HEK293 (cell line): ENCODE measurements around the gene SRP9.

Experiments
- EGR2 ChIP-seq: fragments of 450-650 bp; formaldehyde crosslinking; IDR thresholded peaks from 2 replicates; pipeline ENCODE4 v1.5.1; 2016; ENCODE audit warnings: low read depth, missing biosample characterization, missing genetic modification characterization
- GLIS1 ChIP-seq: fragments of 450-650 bp; formaldehyde crosslinking; IDR thresholded peaks from 2 replicates; pipeline ENCODE4 v1.5.1; 2016; ENCODE audit warnings: missing biosample characterization, missing genetic modification characterization
- MYNN ChIP-seq: fragments of 450-650 bp; formaldehyde crosslinking; IDR thresholded peaks from 2 replicates; pipeline ENCODE4 v1.5.1; 2016; ENCODE audit warnings: missing biosample characterization, missing genetic modification characterization, borderline replicate concordance
- MZF1 ChIP-seq: fragments of 450-650 bp; formaldehyde crosslinking; IDR thresholded peaks from 2 replicates; pipeline ENCODE4 v1.5.1; 2017; ENCODE audit warnings: missing biosample characterization, missing genetic modification characterization, borderline replicate concordance
- SP2 ChIP-seq: fragments of 450-650 bp; formaldehyde crosslinking; IDR thresholded peaks from 2 replicates; pipeline ENCODE4 v1.5.1; 2016; ENCODE audit warnings: missing biosample characterization, missing genetic modification characterization
- SP7 ChIP-seq: fragments of 450-650 bp; formaldehyde crosslinking; IDR thresholded peaks from 2 replicates; pipeline ENCODE4 v1.5.1; 2016; ENCODE audit warnings: missing biosample characterization, missing genetic modification characterization
- WT1 ChIP-seq: fragments of 450-650 bp; formaldehyde crosslinking; IDR thresholded peaks from 2 replicates; pipeline ENCODE4 v1.5.1; 2016; ENCODE audit warnings: missing biosample characterization, missing genetic modification characterization
- ZBTB17 ChIP-seq: fragments of 450-650 bp; formaldehyde crosslinking; IDR thresholded peaks from 2 replicates; pipeline ENCODE4 v1.5.1; 2016; ENCODE audit warnings: missing biosample characterization, missing genetic modification characterization
- ZBTB26 ChIP-seq: fragments of 450-650 bp; formaldehyde crosslinking; optimal IDR thresholded peaks from 2 replicates; pipeline ENCODE3; 2016; ENCODE audit warnings: missing biosample characterization, mild to moderate bottlenecking, missing genetic modification characterization
- ZNF121 ChIP-seq: fragments of 450-650 bp; formaldehyde crosslinking; IDR thresholded peaks from 2 replicates; pipeline ENCODE4 v1.5.1; 2016; ENCODE audit warnings: missing biosample characterization, missing genetic modification characterization
- ZNF132 ChIP-seq: fragments of 450-650 bp; formaldehyde crosslinking; IDR thresholded peaks from 2 replicates; pipeline ENCODE4 v1.5.1; 2017; ENCODE audit warnings: missing biosample characterization, missing genetic modification characterization, borderline replicate concordance
- ZNF184 ChIP-seq: fragments of 450-650 bp; IDR thresholded peaks from 2 replicates; pipeline ENCODE4 v1.5.1; 2018; ENCODE audit warnings: missing biosample characterization, mild to moderate bottlenecking, missing genetic modification characterization
- ZNF239 ChIP-seq: fragments of 450-650 bp; formaldehyde crosslinking; IDR thresholded peaks from 2 replicates; pipeline ENCODE4 v1.5.1; 2016; ENCODE audit warnings: missing biosample characterization, missing genetic modification characterization
- ZNF24 ChIP-seq: fragments of 450-650 bp; formaldehyde crosslinking; IDR thresholded peaks from 2 replicates; pipeline ENCODE4 v1.5.1; 2016; ENCODE audit warnings: missing biosample characterization, missing genetic modification characterization
- ZNF248 ChIP-seq: fragments of 450-650 bp; formaldehyde crosslinking; IDR thresholded peaks from 2 replicates; pipeline ENCODE4 v1.5.1; 2017; ENCODE audit warnings: missing biosample characterization, missing genetic modification characterization
- ZNF335 ChIP-seq: fragments of 450-650 bp; formaldehyde crosslinking; conservative IDR thresholded peaks from 2 replicates; pipeline ENCODE4 v1.5.1; 2016; ENCODE audit warnings: missing biosample characterization, missing genetic modification characterization
- ZNF366 ChIP-seq: fragments of 450-650 bp; formaldehyde crosslinking; conservative IDR thresholded peaks from 2 replicates; pipeline ENCODE4 v1.5.1; 2016; ENCODE audit warnings: missing biosample characterization, missing genetic modification characterization
- ZNF37A ChIP-seq: fragments of 450-650 bp; IDR thresholded peaks from 2 replicates; pipeline ENCODE4 v1.5.1; 2018; ENCODE audit warnings: missing biosample characterization, missing genetic modification characterization
- ZNF394 ChIP-seq: fragments of 450-650 bp; formaldehyde crosslinking; IDR thresholded peaks from 2 replicates; pipeline ENCODE4 v1.5.1; 2016; ENCODE audit warnings: missing biosample characterization, missing genetic modification characterization, mild to moderate bottlenecking, moderate library complexity, borderline replicate concordance
- ZNF518A ChIP-seq: fragments of 450-650 bp; formaldehyde crosslinking; conservative IDR thresholded peaks from 2 replicates; pipeline ENCODE4 v1.5.1; 2016; ENCODE audit warnings: low read depth, missing biosample characterization, missing genetic modification characterization
- ZNF549 ChIP-seq: fragments of 450-650 bp; IDR thresholded peaks from 2 replicates; pipeline ENCODE4 v1.5.1; 2018; ENCODE audit warnings: missing biosample characterization, missing genetic modification characterization, mild to moderate bottlenecking, inconsistent platforms, moderate library complexity
- ZNF660 ChIP-seq: fragments of 450-650 bp; IDR thresholded peaks from 2 replicates; pipeline ENCODE4 v1.5.1; 2018; ENCODE audit warnings: missing biosample characterization, mild to moderate bottlenecking, missing genetic modification characterization
- ZSCAN16 ChIP-seq: fragments of 450-650 bp; formaldehyde crosslinking; IDR thresholded peaks from 2 replicates; pipeline ENCODE4 v1.5.1; 2016; ENCODE audit warnings: missing biosample characterization, missing genetic modification characterization
- ZSCAN30 ChIP-seq: fragments of 450-650 bp; IDR thresholded peaks from 2 replicates; pipeline ENCODE4 v1.5.1; 2018; ENCODE audit warnings: missing biosample characterization, mild to moderate bottlenecking, missing genetic modification characterization, moderate library complexity
- ZSCAN5A ChIP-seq: fragments of 450-650 bp; formaldehyde crosslinking; IDR thresholded peaks from 2 replicates; pipeline ENCODE4 v1.5.1; 2016; ENCODE audit warnings: missing biosample characterization, missing genetic modification characterization
- TF ChIP-seq, protein P1 (sequence below): fragments of 450-650 bp; formaldehyde crosslinking; IDR thresholded peaks from 2 replicates; pipeline ENCODE4 v1.5.1; 2016; ENCODE audit warnings: missing biosample characterization, missing genetic modification characterization
- TF ChIP-seq, protein P2 (sequence below): fragments of 450-650 bp; formaldehyde crosslinking; IDR thresholded peaks from 2 replicates; pipeline ENCODE4 v1.5.1; 2016; ENCODE audit warnings: missing biosample characterization, missing genetic modification characterization
- TF ChIP-seq, protein P3 (sequence below): fragments of 450-650 bp; formaldehyde crosslinking; IDR thresholded peaks from 2 replicates; pipeline ENCODE4 v1.5.1; 2017; ENCODE audit warnings: missing biosample characterization, mild to moderate bottlenecking, missing genetic modification characterization, moderate library complexity

Gene SRP9

DNA sequence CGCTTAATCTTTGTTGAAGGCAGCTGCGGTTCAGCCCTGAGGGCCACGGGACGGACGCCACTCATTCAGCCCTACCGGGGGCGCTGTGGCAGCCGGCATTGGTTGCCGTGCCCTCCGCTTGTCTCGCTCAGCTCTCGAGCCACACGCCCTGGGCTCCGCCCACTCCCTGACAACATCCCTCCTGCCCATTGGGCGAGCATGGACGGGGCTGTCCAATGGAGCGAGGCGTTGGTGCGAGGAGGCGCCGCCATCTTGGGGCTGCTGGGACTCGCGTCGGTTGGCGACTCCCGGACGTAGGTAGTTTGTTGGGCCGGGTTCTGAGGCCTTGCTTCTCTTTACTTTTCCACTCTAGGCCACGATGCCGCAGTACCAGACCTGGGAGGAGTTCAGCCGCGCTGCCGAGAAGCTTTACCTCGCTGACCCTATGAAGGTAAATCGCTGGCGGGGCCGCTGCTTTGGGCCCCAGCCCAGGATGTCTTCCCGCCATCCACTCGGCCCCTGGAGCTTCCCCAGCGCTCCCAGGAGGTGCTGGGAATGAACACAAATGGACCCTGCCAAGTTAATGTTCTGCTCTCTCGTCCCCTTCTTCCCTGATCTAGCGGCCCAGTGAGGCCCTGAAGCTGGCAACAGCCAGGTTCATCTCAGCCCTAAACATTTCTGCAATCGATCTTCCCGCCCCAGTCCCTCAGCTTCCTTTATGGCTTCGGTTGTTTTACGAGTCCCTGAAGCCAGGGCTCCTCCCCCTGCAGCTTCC lies at the start of gene SRP9 (continued):
- peak; percentile 31; the same call in 1 of the 2 replicates for TF ChIP-seq ZNF518A (tag by site-specific recombination)
- TF ChIP-seq, protein P1, sequence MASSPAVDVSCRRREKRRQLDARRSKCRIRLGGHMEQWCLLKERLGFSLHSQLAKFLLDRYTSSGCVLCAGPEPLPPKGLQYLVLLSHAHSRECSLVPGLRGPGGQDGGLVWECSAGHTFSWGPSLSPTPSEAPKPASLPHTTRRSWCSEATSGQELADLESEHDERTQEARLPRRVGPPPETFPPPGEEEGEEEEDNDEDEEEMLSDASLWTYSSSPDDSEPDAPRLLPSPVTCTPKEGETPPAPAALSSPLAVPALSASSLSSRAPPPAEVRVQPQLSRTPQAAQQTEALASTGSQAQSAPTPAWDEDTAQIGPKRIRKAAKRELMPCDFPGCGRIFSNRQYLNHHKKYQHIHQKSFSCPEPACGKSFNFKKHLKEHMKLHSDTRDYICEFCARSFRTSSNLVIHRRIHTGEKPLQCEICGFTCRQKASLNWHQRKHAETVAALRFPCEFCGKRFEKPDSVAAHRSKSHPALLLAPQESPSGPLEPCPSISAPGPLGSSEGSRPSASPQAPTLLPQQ (tag by site-specific recombination): peak; percentile 80
- TF ChIP-seq ZNF184 (tag by site-specific recombination): no peak
- peak; percentile 92 for TF ChIP-seq ZSCAN5A (tag by site-specific recombination)
- peak; percentile 89 for TF ChIP-seq EGR2
- 0 out of 2 replicates have a peak, but pooled peaks have one; percentile 61 for TF ChIP-seq ZNF24 (tag by site-specific recombination)
- no peak for TF ChIP-seq ZNF132 (tag by site-specific recombination)
- TF ChIP-seq ZNF335 (tag by site-specific recombination): peak; percentile 88
- no peak for TF ChIP-seq ZNF248 (tag by site-specific recombination)
- TF ChIP-seq ZBTB26 (tag by site-specific recombination): peak; percentile 59
- peak; percentile 95 for TF ChIP-seq ZBTB17 (tag by site-specific recombination)
- TF ChIP-seq ZNF366 (tag by site-specific recombination): peak; percentile 89
- TF ChIP-seq ZSCAN16: peak; percentile 81
- TF ChIP-seq ZNF239 (tag by site-specific recombination): peak; percentile 53; the same call in 1 of the 2 replicates
- TF ChIP-seq SP2 (tag by site-specific recombination): peak; percentile 97
- TF ChIP-seq, protein P2, sequence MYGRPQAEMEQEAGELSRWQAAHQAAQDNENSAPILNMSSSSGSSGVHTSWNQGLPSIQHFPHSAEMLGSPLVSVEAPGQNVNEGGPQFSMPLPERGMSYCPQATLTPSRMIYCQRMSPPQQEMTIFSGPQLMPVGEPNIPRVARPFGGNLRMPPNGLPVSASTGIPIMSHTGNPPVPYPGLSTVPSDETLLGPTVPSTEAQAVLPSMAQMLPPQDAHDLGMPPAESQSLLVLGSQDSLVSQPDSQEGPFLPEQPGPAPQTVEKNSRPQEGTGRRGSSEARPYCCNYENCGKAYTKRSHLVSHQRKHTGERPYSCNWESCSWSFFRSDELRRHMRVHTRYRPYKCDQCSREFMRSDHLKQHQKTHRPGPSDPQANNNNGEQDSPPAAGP (tag by site-specific recombination): peak; percentile 77
- peak; percentile 16; the same call in 1 of the 2 replicates for TF ChIP-seq GLIS1 (tag by site-specific recombination)
- TF ChIP-seq ZNF549 (tag by site-specific recombination): no peak
- 0 out of 2 replicates have a peak, but pooled peaks have one; percentile 13 for TF ChIP-seq ZNF121 (tag by site-specific recombination)
- TF ChIP-seq ZNF394: peak; percentile 66; the same call in 1 of the 2 replicates
- TF ChIP-seq MZF1 (tag by site-specific recombination): peak; percentile 88
- peak; percentile 63; the same call in 1 of the 2 replicates for TF ChIP-seq WT1 (tag by site-specific recombination)
- TF ChIP-seq ZNF660 (tag by site-specific recombination): peak; percentile 98
- TF ChIP-seq, protein P3, sequence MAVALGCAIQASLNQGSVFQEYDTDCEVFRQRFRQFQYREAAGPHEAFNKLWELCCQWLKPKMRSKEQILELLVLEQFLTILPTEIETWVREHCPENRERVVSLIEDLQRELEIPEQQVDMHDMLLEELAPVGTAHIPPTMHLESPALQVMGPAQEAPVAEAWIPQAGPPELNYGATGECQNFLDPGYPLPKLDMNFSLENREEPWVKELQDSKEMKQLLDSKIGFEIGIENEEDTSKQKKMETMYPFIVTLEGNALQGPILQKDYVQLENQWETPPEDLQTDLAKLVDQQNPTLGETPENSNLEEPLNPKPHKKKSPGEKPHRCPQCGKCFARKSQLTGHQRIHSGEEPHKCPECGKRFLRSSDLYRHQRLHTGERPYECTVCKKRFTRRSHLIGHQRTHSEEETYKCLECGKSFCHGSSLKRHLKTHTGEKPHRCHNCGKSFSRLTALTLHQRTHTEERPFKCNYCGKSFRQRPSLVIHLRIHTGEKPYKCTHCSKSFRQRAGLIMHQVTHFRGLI: 0 out of 2 replicates have a peak, but pooled peaks have one; percentile 60
- peak; percentile 92 for TF ChIP-seq ZSCAN30 (tag by site-specific recombination)
- TF ChIP-seq MYNN (tag by site-specific recombination): no peak
- TF ChIP-seq ZNF37A (tag by site-specific recombination): no peak
- TF ChIP-seq SP7 (tag by site-specific recombination): peak; percentile 89
